Head of caudate nucleus (tissue), 42 donors: Measurements from ENCODE around the gene PTPRE.

Experiments used
- DNase-seq, 42 donors: peaks; one replicate each; pipeline versions ENCODE4 v3.0.0 to v3.0.0-alpha.2; 2020 to 2021; ENCODE audit warnings: mixed read lengths in 7 of 42
- intact Hi-C: fragments of 100-400 bp; cut with DNase I; formaldehyde crosslinking; loops from one replicate; pipeline ENCODE4 v1.15.0; 2022

PTPRE gene

DNA sequence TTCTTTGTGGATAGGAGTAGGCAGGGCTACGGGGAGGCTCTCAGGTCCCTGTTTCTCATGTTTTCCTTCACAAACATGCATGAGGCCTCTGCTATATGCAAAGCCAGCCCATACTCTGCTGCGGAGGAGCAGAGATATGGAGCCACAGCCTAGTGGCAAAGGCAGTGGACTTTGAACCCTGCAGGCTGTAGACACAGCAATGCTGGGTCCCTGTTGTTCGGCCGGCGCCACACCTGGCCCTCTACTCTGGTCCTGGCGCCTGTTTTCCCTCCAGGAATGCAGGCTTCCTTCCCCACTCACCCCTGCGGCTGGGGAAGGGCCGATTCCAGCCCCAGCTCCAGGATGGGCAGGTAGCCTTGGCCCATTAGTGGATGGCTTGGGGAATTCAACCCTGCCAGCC lies 25.6 kb upstream of the PTPRE start:
- intact Hi-C loops, result no loop called here
- DNase-seq, result no peak

DNA sequence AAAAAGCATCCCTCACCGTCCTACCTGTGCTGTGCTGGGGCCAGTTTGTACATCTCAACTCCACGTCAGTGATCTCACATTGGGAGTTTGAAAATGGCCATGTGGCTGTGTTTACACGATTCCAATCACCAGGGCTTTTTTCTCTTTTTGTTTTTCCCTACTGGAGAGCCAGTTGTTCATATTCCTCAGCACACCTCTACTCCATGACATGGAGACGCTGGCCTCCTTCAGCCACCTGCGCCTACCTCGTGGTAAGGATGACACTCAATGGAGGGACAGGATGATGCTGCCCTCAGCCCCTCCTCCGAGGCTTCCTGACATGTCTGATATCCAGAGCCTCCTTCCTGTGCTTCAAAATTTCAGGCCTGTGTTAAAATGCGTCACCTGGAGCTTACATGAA lies 24.5 kb upstream of the PTPRE start:
- peak in 2 of 42 donors; percentile 7 to 28 for DNase-seq
- intact Hi-C loops, result no loop called here

DNA sequence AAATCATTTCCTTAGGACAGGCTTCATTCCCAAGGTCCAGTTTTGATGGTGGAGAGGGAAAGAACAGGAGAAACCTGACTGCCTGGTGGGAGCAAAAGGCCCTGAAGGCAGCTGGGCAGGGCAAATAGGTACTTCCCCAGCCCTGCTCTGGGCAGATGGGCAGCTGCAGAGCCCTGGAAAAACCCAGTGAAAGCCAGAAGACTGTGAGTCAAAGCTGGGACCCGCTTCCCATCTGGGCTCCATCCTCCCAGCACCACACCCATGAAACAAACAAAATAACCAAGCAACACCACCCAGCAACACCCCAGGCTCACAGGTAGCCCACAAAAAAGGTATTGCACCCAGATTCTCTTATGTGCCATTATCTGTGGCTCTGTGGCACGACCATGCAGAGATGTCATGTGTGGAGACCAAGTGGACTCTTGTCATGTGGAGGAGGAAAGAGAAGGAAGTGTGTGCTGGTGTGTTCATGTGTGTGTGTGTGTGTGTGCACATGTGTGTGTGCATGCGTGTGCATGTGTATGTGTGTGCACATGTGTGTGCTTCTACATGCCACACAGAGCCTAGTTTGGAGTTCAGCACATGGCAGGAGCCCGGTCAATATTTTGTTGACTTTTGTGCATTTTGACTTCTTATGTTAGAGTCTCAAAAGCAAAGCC lies 24.0 kb upstream of the PTPRE start:
- intact Hi-C loops, result no loop called here
- DNase-seq, result peak in 2 of 42 donors; percentile 14 to 32

DNA sequence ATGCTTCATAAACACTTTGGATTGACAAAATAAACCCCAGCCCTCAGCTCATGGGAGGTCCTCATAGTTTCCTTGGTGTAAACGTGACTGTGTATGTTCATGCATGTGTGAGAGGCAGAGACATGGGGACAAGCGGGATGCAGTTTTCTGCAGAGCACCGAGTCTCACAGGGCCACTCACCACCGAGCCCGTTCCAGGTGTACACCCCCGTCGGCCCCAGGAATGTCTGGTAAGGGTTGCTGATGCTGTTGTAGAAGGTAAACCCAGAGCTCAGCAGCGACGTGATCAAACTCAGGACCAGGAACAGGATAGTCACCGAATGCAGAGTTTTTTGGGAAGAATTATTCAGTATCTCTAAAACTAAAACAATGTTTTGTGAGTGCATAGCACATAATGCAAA lies 23.4 kb upstream of the PTPRE start:
- DNase-seq, result peak in 1 of 42 donors; percentile 34
- intact Hi-C loops, result no loop called here

DNA sequence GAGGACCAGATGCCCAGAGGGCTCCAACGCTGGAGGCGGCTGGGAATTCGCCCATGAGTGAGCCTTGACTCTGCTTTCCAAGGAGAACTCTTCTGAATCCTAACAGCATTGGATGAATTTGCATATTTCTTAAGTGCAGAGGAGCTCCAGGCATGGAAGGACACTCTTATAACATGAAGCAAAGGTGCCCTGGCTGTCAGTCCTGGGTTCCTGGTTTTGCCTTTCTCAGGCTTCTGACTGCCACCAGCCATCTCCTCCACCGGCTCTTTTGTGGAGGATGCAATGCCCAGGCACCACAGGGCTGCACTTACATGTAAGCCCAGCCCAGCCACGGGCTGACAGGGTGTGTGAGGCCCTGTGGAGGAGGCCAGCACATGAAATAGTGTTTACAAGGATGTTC lies 22.4 kb upstream of the PTPRE start:
- peak in 3 of 42 donors; percentile 6 to 28 (median 8) for DNase-seq
- intact Hi-C loops, result no loop called here

DNA sequence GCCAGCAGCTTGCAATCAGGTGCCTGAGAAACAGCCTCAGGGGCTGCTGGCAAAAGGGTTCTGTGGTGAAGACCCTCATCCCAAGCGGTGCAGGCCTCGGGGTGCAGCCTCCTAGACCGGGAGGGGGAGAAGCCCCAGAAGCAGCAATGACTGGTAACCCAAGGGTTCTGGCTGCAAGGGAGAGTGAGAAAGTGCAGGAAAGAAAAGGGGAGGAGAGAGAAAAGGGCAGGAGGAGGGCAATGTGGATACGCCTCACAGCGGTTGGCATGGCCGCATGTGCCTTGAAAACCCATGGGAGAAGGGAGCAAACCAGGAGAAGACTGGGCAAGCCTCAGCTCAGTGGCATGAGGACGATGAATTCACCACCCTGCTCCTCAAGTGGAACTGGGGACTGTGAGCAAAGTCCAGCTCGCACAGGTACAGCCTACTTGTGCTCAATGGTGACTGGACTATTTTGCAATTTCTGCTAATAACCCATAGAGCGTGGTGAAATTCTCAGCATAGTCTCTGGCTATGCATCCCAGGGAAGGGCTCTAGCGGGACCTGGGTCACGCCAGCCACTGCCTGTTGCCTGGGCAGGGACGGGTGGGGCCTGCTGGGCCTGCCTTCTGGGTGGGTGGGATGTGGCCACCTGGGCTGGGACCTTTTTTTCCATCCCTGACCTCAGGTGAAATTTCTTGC lies 20.4 kb upstream of the PTPRE start:
- intact Hi-C loops, result no loop called here
- DNase-seq, result peak in 4 of 42 donors; percentile 4 to 31 (median 14)

DNA sequence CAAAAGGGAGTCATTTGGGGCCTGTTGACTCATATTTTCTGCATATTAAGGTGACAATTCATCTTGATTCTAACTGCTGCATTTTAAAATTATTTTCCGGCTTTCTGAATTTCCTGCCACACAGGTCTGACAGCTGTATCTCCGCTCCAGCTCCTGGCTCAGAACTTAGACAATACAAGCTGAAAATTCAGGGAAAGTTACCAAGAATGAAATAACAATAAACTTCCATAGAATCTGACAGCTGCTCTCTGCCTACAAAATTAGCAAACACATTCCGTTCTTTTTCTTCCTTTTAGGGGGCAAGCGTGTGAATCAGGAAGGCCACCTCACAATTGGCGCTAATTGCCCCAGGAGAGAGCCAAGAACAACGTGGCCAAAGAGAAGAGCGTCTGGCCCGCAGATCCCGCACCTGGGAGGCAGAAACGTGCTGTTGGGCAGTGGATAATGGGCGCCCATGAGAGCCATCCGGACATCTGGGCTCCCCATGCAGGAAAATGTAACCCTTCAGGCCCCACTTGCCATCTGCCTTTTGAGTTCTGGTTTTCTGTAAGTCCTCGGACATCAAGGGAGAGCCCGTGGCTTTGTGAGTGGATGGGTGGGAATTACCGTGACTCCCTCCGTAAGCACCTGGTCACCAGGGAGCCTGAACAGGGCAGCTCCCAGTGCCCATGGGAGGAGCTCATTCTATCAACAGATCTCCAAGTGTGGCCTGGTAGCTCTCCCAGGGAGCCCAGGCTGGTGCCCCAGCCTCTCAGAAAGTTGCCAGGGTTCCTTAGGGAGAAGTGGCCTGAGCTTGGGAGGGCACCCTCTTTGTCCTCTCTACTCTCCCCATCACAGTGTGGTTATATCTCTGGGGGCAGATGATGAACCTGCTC lies 19.1 kb upstream of the PTPRE start:
- peak in 4 of 42 donors; percentile 12 to 33 (median 20) for DNase-seq
- intact Hi-C loops, result no loop called here

DNA sequence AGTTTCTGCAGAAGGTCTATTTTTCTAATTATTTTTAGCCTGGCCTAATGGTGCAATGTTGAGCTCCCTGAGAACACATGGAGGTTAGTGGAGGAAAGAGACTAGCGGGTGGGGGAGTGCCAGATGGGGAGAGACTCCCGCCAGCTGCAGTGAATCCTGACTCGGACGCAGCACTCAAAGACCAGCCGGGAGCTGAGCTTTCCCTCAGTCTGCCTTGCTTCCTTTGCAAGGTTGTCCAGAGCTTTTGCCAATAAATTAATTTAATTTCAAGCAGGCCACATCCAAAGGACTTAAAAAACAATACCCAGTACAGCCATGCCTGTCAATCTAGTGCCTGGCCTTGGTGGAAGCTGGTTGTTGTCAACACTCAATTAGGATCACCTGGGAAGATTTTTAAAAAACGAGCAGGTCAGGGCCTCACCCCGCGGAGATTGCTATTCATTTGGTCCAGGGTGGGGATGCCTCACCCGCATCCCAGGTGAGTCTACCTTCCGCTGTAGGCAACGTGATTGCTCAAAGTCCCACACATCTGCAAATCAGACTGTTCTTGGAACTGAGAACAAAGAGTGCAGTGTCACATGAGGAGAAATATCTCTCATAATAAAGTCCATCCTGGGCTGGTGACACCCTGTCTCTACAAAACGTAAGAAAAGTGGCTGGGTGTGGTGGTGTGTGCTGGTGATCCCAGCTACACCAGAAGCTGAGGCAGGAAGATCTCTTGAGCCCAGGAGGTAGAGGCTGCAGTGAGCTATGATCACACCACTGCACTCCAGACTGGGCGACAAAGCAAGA lies 18.2 kb upstream of the PTPRE start:
- intact Hi-C loops, result no loop called here
- peak in 3 of 42 donors; percentile 5 to 29 (median 12) for DNase-seq

DNA sequence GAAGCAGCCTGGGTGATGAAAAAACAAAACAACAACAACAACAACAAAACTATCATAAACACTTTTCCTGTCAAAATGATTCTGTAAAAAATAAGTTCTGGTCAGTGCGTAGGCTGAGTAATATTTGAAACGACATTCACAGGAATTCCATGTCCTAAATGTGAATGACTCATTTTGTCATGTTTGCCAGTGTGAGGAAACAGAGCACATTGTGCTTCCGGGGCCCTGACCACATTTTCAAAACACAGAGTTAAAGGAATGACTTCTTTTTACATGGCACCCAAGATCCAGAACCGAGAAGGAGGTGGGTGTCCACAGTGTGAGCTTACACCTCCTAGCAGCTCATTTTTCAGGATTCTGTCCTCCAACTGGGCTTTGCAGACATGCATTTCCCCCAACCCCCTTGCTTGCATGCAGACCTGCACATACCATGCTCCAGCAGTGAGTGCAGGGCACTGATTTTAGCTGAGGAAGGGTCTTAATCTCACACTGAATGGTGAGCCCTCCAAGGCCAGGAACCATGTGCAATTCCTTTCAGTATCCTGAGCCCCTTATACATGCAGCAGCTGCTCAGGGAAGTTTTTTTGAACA lies 17.2 kb upstream of the PTPRE start:
- intact Hi-C loops, result no loop called here
- peak in 4 of 42 donors; percentile 14 to 39 (median 26) for DNase-seq

DNA sequence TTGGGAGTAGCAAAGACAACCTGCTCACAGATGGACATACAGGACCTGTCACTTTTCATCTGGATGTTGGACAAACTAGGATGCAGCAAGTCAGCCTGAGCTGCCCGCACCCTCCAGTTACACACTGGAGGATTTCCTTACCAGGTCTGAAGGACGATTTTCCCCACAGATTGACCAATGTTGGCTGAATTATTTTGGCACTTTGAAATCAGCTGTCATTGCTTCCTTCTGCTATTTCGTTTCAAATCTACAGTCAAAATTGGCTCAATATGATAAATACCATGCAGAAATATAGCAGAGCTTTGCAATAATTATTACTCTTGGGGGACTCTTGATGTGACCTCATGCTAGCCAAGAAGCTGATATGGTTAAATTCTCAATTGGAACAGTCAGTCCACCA lies 16.7 kb upstream of the PTPRE start:
- intact Hi-C loops, result no loop called here

DNA sequence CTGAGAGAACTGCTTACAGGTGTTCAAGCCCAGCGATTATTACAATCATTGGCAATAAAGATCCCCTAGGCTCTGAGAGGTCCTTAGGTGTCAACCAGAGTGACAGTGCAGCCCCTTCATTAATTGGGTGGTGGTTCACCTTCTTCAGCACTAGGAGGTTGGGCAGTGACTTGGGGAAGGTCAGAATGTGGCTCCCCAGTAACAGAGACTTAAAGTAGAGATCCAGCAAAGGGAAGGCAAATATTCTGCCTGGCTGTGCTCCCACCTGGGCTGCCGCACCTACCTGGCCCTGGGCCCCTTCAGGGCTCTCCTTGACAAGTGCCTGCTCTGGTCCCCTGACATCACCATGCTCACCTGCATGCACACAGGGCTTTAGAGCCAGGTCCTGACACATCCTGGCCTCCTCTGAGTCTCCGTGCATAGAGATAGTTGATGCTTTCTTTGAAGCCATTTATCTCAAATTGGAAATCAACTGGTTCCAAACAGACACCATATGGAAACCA lies 16.0 kb upstream of the PTPRE start:
- intact Hi-C loops, result no loop called here
- peak in 4 of 42 donors; percentile 5 to 32 (median 11) for DNase-seq

More for the DNA sequence above, 16.7 kb upstream of the PTPRE start:
- DNase-seq, result peak in 4 of 42 donors; percentile 5 to 25 (median 6)

DNA sequence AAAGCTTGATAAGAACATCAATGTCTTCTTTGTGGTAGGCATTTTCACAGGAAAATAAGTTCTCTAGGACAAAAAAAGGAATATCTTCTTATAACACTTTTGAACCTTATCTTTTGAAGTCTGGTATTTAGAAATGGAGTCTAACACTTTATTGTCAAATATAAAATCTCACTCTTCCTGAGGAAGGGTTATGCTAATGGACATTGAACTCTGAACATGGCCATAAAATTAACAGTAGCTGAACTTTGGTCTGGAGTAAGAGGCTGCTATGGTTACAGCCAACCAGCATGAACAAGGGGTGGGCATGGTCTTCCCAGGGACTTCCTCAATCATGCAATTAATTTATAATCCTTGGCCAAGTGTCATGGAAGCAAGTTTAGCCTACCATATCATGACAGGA lies 14.2 kb upstream of the PTPRE start, which contains the start of gene CLRN3:
Gene CLRN3 (minus strand): TSS at position 199 of the 400 bp plus-strand sequence. CDS start 157 bp downstream, at position 42.
- peak in 1 of 42 donors; percentile 8 for DNase-seq
- intact Hi-C loops, result no loop called here

DNA sequence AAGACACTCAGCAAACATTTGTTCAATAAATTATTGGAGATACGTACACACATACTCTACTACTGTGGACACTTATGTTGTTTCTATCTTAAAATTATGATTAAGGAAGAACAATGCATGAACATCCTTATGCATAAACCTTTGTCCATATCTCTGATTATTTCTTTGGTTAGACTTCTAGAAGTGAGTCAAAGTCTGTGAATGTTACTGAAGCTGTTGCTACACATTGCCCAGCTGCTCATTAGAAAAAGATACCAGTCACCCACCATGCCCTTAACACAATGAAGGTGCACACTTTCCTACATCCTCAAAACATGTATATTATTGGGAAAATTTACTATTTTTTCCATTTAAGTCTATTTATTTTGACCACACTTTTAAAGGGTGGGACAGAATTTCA lies 12.8 kb upstream of the PTPRE start:
- no peak for DNase-seq
- intact Hi-C loops, result no loop called here

DNA sequence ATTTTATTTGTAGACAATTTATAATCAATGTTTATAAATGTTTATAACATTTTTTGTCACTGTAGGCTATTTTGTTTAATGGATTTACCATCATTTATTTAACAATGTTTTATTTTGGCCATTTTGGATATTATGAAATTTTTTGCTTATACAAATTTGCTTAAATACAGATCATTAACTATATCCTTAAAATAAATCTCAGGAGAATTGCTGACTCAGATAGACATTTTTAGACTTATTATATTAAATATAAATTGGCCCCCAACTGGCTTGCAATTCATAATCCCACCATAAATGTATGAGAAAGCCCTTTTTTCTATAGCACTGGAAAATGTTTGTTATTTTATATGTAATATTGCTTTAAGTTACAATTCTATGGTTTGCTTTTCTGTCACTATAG lies 10.3 kb upstream of the PTPRE start:
- intact Hi-C loops, result no loop called here
- DNase-seq, result no peak

DNA sequence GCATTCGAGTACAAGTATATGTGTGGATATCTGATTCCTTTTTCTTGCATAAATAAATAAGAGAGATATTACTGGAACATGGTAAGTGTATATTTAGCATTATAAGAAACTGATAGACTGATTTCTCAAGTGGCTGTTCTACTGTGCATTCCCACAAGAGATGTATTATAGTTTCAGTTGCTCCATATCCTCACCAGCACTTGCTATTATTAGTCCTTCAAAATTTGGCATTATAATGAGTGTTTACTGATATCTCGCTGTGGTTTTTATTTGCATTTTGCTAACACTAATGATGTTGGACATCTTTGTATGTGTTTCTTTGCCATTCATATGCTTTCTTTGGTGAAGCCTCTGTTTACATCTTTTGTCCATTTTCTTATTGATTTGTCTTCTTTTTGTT lies 9.7 kb upstream of the PTPRE start:
- no peak for DNase-seq
- intact Hi-C loops, result no loop called here

DNA sequence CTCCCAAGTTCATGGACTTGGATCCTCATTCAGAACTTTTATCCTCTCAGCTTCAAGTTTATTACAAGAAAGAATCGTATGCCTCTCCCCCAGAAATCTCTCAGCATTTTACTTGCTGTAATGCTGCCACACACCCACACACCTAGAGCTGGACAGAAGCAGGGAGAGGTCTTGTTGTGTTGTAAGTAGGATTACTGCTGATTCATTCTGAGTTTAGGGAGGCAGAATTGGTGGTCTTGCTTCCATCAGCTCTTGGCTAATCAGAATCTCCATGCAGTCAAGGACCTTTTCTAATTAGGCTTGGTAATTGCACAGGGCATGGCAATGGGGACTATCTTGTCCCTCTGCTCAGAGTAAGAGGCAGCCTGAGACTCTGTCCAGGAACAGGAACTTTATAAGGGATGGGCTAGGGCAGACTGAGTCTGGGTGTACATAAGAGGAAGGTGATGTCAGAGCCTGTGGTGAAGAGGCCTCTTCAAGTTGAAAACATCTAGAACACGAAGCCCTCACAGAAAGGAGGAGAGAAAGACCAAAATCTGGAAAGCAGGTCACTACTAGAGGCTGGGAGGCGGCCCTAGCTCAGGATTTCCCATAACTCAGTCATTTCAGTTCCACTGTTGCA lies 7.0 kb upstream of the PTPRE start:
- DNase-seq, result peak in 6 of 42 donors; percentile 1 to 42 (median 16)
- intact Hi-C loops, result no loop called here

DNA sequence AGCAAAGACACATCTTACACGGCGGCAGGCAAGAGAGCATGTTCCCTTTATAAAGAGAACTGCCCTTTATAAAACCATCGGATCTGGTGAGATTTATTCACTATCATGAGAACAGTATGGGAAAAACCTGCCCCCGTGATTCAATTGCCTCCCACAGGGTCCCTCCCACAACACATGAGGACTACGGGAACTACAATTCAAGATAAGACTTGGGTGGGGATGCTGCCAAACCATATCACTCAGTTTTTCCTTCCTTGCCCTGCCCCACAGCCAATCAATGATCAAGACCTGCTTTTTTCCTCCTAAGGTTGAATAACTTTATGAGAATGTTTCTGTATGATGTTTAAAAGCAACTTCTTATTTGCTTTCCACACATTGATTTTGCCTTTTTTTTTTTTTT lies 3.1 kb upstream of the PTPRE start:
- intact Hi-C loops, result loop anchor here (2.0 kb wide), 1 partner anchor 165 kb away; no protein-coding TSS in a partner anchor
- DNase-seq, result peak in 4 of 42 donors; percentile 3 to 7 (median 5)
